Measurements from ENCODE around the gene CD19.
A peak's percentile ranks its signal among the peaks of the same experiment; 100 is the strongest.
"Not testable (repeated sequence)": the region's sequence is repeated elsewhere in the genome, so short reads cannot be mapped to it uniquely, and the experiment has no call there.

CD19 gene

DNA sequence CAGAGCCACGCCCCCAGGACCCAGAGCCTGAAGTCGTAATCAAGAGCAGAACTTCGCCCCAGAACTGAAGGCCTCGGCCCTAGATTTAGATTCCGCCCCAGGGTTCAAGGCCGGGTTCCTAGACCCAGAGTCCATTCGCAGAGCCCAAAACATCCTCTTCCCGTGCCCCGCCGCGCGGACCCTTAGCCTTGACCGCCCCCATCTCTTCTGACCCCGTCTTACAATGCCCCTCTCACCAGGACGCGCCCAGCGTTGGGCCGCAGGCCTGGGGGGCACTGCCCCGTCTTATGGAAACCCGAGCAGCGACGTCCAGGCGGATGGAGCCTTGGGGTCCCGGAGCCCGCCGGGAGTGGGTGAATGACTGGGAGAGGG, 5.0 kb downstream of the CD19 start:
- DNase-seq (ENCODE audit: low read depth) = no peak

DNA sequence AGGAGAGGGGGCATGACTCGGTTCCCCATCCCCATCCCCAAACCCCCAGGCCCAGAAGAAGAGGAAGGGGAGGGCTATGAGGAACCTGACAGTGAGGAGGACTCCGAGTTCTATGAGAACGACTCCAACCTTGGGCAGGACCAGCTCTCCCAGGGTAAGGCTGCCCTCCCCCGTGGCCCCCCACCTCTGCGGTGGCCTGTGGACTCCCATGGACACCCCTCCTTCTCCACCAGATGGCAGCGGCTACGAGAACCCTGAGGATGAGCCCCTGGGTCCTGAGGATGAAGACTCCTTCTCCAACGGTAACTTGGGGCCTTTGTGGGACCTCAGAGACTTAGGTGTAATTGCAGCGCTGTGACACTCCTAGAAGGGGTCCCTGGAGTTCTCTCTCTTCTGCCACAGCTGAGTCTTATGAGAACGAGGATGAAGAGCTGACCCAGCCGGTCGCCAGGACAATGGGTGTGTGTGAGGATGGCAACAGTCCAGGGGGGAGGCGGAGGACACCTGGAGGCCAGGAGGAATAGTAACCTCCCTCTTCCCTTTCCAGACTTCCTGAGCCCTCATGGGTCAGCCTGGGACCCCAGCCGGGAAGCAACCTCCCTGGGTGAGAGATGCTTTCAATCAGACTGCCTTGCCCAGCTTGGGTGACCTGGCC, 5.6 kb downstream of the CD19 start:
- no peak for DNase-seq (ENCODE audit: low read depth)

DNA sequence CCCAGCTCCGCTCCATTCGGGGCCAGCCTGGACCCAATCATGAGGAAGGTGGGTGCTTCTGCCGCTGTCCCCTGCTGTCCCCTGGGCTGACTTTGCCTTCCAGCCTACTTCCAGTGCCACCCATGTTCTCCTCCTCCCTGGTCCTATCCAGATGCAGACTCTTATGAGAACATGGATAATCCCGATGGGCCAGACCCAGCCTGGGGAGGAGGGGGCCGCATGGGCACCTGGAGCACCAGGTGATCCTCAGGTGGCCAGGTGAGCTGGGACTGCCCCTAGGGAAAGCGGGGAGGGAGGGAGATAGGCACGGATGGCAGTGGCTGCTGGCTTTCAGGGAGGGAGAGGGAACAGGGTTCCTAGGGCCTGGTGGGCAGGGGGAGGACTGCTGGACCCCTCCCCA, 7.0 kb downstream of the CD19 start:
- DNase-seq (ENCODE audit: low read depth) = no peak

DNA sequence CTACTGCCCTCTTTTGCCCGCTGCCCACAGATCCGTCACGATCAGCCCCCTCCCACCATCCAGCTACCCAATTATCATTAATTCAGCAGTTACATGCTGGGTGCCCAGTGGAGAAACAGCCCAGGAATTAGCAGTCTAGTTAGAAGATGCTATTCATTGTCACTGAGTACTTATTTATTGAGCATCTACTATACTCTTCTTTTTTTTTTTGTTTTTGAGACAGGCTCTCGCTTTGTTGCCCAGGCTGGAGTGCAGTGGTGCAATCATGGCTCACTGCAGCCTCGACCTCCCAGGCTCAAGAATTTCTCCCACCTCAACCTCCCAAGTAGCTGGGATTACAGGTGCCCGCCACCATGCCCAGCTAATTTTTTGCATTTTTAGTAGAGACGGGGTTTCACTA, 8.1 kb downstream of the CD19 start:
- DNase-seq (ENCODE audit: low read depth) = not testable (repeated sequence)

DNA sequence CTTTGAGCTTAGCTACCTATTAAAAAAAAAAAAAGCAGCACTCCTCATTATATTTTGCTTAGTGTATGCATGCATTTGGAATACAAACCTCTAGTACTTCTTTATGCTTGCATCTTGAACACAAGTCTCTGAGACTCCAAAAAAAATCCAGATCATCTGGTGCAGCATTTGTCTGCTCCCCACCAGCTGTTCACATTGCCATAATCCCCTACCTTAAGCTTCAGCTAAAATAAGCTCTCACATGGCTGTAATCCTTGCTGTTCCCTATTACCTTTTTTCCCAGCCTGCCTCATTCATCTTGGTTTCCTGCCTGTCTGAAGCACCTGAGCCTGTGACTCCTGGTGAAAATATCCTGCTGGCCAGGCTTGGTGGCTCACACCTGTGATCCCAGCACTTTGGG, 11.5 kb downstream of the CD19 start:
- DNase-seq (ENCODE audit: low read depth) = no peak

DNA sequence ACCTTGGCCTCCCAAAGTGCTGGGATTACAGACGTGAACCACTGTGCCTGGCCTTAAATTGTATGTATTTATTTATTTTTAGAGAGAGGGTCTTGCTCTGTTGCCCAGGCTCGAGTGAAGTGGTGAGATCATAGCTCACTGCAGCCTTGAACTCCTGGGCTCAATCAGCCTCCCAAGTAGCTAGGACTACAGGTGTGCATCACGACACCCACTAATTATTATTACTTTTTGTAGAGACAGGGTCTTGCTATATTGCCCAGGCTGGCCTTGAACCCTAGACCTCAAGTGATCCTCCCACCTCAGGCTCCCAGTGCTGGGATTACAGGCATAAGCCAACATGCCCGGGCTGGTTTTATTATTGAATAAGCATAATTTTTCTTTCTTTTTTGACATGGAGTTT, 14.9 kb downstream of the CD19 start:
- no peak for DNase-seq (ENCODE audit: low read depth)

DNA sequence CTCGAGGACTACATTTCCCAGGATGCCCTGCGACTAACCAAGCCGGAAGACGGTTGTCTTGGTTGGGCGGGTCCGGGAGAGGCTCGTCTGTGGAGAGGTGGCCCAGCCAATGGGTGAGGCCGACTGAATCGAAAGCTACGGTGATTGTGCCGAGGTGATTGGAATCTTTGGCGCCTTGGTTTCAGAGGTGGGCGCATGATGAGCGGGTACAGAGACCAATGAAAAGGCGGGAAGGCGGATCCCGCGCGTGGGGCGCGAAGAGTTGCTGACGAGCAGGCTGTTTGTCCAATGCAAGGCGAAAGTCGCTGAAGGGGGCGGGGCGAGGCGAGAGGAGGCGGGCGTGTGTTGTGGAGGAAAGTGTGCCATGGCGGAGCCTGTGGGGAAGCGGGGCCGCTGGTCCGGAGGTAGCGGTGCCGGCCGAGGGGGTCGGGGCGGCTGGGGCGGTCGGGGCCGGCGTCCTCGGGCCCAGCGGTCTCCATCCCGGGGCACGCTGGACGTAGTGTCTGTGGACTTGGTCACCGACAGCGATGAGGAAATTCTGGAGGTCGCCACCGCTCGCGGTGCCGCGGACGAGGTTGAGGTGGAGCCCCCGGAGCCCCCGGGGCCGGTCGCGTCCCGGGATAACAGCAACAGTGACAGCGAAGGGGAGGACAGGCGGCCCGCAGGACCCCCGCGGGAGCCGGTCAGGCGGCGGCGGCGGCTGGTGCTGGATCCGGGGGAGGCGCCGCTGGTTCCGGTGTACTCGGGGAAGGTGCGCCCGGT, 19.1 kb downstream of the CD19 start, which contains the start of gene NFATC2IP:
Gene NFATC2IP (plus strand): TSS at position 290 of the 762 bp plus-strand sequence. CDS start 75 bp downstream, at position 365.
- peak; percentile 100 for DNase-seq (ENCODE audit: low read depth)

DNA sequence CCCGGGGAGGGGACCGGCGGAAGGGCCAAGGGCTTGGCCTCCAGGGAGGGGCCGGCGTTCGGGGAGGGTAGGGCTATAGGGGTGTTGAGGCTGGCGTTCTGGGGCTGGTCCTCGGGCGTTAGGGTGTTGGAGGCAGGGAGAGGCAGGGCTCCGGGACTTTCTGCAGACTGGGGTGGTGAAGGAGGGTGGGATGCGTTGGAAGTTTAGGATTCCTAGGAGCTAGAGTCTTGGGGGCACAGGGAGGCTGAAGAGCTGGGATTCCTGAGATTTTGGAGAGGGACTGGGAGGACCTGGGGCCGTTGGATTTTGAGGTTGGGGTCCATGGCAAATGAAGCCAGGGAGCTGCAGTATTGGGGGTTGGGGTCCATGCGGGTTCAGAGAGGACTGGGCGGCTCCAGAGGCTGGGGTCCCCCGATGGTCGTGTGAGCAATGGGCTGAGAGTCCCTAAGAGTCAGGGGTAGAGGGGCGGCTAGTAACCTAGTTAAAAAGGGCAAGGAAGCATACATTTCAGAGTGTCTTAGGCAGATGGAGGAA, 19.7 kb downstream of the CD19 start:
- DNase-seq (ENCODE audit: low read depth) = no peak

DNA sequence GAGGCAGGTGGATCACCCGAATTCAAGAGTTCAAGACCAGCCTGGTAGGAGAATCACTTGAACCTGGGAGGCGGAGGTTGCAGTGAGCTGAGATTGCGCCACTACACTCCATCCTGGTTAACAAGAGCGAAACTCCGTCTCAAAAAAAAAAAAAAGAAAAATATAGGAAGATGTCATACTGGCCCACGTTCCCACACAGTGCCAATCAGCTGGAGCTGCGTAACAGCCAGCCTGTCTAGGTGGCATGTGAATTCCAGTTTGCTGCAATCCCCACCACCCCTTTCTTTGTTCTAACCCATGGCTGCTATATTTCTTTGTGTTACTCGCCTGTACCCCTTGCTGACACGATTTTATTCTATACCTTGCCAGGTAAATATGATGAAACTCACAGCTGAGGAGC, 26.4 kb downstream of the CD19 start:
- no peak for DNase-seq (ENCODE audit: low read depth)

DNA sequence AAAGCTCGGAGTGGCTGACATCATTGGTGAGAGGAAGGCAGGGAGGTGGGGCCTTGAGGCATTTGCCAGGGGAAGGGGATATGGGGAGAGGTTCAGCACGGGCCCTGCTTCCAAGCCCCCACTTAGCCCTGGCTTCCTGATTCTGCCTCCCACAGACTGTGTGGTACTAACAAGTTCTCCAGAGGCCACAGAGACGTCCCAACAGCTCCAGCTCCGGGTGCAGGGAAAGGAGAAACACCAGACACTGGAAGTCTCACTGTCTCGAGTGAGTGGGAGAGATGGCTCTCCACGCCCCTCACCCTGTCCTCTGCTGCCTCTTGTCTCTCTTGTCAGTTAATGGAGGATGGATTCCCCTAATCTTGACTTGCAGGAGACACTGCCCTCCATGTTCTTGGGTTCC, 27.1 kb downstream of the CD19 start:
- no peak for DNase-seq (ENCODE audit: low read depth)

DNA sequence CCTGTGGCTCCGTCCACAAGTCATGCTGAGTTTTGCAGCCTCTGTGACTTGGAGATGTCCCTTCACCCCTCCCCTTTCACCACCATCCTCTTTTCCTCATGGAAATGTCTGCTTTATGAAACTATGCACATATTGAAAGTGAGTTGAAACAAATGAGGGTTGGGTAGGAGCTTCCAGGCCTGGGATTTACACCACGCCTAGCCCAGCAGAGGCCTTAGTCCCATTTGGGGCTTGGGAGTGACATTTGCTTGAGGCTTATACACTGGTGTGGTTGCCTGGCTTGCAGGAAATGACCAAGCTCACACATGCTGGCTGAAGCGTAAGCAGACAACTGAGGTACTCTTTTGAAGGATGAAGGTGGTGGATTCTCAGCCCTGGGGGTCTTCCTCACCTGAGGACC, 32.3 kb downstream of the CD19 start:
- DNase-seq (ENCODE audit: low read depth) = no peak

DNA sequence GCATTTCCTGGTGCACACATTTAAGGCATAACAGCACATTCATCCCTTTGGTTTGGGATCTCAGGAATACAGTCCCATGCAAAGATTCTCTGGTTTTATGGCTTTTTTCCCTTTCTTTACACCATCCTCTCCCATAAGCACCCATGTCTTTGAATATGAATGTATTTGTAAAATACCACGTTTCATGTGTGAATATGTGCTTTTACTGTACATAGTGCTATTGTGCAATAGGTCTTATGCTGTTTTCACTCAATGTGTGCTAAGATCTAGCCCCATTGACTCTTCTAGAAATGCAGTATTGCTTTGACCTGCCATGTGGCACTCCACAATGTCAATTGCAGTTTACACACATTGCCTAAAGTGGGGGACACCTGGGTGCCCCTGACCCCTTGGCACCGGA, 32.7 kb downstream of the CD19 start:
- no peak for DNase-seq (ENCODE audit: low read depth)

DNA sequence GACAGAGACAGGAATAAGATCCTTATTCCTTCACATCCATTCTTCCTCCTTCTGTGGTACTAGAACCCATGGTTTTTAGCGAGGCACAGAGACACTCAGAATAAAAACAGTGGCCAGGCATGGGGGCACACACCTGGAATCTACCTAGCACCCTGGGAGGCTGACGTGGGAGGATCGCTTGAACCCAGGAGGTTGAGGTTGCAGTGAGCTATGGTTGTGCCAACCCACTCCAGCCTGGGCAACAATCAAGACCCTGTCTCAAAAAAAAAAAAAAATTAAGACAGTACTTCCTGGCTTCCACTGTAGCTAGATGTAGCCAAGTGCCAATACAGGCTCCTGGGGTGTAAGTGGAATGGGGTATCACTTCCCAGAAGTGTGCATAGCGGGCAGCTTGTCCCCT, 35.4 kb downstream of the CD19 start:
- DNase-seq (ENCODE audit: low read depth) = no peak

DNA sequence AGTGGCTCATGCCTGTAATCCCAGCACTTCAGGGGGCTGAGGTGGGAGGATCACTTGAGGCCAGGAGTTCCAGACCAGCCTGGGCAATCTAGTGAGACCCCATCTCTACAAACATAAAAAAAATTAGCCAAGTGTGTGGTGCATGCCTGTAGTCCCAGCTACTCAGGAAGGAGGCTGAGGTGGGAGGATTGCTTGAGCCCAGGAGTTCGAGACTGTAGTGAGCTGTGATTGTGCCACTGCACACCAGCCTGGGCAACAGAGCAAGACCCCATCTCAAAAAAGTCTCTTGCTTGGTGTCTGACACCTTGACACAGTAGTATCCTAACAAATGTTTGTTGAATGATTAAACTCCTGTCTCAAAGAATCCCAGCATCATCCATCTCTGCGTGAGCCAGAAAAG, 37.9 kb downstream of the CD19 start:
- not testable (repeated sequence) for DNase-seq (ENCODE audit: low read depth)

DNA sequence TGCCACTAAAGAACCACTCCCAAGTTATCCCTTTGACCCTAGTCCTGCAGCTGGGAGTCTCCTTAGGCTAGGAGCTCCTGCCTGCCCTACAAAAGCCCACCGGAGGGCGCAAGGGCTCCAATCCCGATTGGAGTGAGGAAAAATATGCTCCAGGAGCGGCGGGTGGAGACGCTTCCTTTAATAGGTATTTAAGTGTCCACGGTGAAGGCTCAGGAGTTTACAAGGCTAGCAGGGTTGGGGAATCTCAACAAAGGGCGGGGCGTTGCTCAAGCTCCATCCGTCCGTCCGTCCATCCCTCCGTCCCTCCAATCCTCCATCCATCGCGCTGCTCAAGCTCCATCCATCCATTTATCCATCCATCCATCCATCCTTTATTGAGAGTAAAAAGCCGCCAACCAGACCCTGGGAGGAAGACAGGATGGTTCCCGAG, 42.3 kb downstream of the CD19 start:
- DNase-seq (ENCODE audit: low read depth) = no peak

DNA sequence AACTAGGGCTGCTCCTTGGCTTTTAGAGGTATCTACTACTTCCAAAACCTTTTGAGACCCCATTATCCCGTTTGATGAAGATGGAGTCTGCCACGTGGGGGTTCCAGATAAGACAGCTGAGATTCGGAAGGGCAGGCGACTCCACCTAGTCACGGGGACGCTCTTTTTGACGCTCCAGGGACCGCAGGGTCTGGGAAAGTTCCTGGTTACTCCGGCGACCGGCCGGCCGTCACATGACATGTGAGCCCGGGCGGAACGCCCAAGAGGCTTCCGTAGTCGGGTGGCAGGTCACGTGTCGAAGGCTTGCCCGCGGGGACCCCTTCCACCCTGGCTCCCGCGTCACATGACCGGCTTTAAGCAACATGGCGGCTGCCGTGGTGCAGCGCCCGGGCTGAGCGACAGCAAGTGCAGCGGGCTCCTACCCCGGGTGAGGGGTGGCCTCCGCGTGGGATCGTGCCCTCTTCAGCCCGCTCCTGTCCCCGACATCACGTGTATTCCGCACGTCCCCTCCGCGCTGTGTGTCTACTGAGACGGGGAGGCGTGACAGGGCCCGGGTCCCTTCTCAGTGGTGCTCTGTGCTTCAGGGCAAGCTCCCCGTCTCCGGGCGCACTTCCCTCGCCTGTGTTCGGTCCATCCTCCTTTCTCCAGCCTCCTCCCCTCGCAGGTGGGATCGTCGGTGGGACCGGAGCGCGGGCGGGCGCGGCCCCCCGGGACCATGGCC, 42.8 kb downstream of the CD19 start, which contains the start of gene SPNS1:
Gene SPNS1 (plus strand): TSS at position 342 of the 721 bp plus-strand sequence. CDS start 374 bp downstream, at position 716.
- peak; percentile 82 for DNase-seq (ENCODE audit: low read depth)

DNA sequence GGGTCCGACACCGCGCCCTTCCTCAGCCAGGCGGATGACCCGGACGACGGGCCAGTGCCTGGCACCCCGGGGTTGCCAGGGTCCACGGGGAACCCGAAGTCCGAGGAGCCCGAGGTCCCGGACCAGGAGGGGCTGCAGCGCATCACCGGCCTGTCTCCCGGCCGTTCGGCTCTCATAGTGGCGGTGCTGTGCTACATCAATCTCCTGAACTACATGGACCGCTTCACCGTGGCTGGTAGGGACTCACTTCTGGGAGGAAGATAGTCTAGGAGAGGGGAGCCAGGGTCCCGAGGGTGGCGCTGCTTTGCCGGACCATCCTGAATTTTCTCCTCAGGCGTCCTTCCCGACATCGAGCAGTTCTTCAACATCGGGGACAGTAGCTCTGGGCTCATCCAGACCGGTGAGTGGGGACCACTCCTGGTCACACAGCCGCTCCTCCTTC, 43.4 kb downstream of the CD19 start:
- no peak for DNase-seq (ENCODE audit: low read depth)

DNA sequence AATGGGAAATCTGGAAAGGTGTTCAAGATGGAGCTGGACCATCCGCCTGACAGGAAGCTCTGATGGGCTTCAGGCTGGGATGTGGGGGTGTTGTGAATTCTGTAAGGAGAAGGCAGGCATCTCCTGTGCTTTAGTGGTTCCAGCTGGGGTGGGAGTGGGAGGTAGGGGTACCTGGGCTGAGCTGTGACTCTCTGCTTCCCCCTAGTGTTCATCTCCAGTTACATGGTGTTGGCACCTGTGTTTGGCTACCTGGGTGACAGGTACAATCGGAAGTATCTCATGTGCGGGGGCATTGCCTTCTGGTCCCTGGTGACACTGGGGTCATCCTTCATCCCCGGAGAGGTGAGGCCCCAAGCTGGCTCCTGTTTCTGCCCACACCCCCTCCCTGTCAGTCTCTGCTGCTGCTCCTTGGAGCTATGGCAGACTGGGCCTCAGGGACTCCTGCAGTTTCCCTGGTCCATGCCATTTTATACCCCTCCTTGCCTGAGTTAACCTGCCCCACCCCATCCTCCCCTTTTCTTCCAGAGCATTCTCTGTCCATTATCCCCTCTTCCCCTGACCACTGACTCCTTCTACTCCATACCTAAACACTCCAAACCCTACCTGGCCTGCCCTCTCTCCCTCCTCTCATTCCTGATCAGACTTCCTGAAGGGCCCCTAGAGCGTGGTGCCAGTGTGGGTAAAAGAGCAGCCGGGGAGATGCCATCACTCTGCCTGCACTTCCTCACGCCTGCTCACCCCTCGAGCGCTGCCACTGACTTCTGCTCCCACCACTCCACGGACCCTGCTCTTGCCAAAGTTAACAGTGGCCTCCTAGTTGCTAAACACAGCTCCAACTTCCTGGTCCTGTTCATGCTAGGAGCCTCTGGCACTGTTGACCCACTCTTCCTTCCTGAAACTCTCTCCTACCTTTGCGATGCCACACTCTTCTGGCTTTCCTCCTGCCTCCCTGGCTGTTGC, 46.2 kb downstream of the CD19 start:
- no peak for DNase-seq (ENCODE audit: low read depth)

DNA sequence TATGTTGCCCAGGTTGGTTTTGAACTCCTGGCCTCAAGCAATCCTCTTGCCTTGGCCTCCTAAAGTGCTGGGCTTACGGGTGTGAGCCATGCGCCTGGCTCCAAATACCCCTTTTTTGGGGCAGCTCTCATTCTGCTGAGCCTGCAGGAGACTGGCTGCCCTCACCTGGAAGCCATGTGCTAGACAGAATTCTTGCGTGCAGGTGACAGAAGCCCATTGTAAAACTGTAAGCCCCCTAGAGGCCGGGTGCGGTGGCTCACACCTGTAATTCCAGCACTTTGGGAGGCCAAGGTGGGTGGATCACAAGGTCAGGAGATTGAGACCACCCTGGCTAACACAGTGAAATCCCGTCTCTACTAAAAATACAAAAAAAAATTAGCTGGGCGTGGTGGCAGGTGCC, 48.6 kb downstream of the CD19 start:
- DNase-seq (ENCODE audit: low read depth) = not testable (repeated sequence)

DNA sequence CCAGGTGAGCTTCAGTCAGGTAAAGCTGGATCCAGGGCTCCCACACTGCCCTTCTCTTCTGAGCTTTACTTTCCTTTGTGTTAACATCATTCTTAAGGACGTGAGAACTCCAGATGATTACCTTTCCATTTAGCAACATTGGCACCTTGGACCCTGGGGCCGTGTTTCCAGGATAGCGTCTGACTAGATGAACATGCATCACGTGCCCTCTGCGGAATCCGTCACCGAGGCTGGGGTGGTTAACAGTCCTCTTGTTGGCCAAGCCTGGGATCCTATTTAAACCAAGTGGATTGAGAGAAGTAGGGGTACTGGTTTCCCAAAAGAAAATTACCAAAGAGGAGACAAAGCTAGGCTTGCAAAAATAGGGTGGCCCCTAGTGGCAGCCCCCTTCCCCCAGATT, 49.2 kb downstream of the CD19 start:
- no peak for DNase-seq (ENCODE audit: low read depth)

DNA sequence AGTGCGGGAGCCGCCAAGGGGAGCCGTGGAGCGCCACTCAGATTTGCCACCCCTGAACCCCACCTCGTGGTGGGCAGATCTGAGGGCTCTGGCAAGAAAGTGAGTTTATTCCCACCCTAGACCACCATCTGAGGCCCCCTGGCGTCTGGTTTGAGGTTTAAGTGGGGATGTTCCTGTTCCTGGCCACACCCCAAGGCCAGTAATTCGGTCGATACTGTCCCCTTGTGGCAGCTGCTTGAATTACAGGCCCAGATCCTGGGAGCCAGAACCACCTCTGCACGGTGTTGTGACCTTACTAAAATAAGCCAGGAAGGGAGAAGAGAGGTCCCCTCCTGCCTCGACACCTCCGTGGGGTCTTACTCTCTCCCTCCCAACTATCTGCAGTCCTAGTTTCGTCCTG, 49.7 kb downstream of the CD19 start:
- no peak for DNase-seq (ENCODE audit: low read depth)
